ENCODE data around the gene AKNA. TPM values are rescaled to one million over a fixed set of nuclear protein-coding genes. Genes with fewer than 3 reads are reported as not detected.

AKNA gene
- total and polyA plus RNA-seq, 2 donors from 2014 or later: 6.1 to 52.1 TPM

DNA sequence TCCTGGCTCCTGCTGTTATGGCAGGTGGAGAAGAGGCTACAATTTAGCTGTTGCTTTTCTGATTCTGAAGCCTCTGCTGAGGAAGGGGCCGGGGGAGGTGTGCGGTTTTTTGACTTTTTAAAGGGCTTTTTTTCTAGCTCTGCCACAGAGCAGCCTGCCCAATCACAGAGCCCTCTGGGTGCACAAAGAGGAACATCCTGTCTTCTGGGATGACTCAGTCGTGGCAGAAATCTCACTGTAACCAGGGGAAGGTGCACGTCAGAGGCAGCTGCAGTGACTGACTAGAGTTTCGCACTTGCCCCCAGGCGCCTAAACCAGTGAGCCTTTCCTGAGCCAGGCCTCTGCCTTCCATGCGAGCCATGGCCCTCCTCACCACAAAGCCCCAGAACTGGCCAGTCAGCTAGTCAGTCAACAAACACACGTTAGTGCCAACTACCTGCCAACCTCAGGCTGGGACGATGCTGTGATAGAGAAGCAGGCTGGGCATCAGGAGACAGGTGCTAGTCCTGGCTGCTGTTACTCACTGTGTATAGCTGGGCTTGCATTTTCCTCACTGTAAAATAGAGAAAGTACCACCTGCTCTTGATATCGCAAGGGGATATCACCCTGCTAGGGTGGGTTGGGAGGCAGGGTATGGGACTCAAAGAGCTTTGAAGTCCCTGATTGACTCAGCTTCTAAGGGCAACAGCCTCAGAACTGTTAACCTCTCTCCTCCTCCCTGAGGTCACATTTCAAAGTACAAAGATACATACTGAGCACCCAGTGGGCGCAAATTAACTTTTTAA is 2.2 kb downstream of the AKNA start:
- TF ChIP-seq, protein P1, sequence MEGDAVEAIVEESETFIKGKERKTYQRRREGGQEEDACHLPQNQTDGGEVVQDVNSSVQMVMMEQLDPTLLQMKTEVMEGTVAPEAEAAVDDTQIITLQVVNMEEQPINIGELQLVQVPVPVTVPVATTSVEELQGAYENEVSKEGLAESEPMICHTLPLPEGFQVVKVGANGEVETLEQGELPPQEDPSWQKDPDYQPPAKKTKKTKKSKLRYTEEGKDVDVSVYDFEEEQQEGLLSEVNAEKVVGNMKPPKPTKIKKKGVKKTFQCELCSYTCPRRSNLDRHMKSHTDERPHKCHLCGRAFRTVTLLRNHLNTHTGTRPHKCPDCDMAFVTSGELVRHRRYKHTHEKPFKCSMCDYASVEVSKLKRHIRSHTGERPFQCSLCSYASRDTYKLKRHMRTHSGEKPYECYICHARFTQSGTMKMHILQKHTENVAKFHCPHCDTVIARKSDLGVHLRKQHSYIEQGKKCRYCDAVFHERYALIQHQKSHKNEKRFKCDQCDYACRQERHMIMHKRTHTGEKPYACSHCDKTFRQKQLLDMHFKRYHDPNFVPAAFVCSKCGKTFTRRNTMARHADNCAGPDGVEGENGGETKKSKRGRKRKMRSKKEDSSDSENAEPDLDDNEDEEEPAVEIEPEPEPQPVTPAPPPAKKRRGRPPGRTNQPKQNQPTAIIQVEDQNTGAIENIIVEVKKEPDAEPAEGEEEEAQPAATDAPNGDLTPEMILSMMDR (IDR thresholded peaks at IDR 0.05; ENCODE audit: borderline replicate concordance, extremely low read depth, insufficient read depth): no peak
- Histone ChIP-seq H3K27me3 (ENCODE audit: control insufficient read depth, insufficient read depth, low read length) (no peaks in the 10 kb centered on the region), H3K27ac (ENCODE audit: low read depth in 2 of 2, low read length in 2 of 2) (peak overlapping the region; percentile 62 to 82), H3K4me1 (ENCODE audit: control insufficient read depth in 2 of 3, insufficient read depth in 2 of 3, low read depth in 1 of 3, low read length in 3 of 3) (peaks cover 3 to 35% (median 7%) of the 10 kb centered on the region in 3 donors), H3K9ac (ENCODE audit: low read length in 3 of 3) (peak overlapping the region in 1 of 3 donors; percentile 89), H3K9me3 (ENCODE audit: control insufficient read depth in 2 of 3, insufficient read depth in 1 of 3, low read length in 3 of 3) (no peaks in the 10 kb centered on the region), H3K4me3 (ENCODE audit: low read length in 3 of 3) (peak overlapping the region in 1 of 3 donors; percentile 89), H3K36me3 (ENCODE audit: control insufficient read depth in 2 of 3, insufficient read depth in 3 of 3, low read length in 3 of 3) (no peaks in the 10 kb centered on the region)
- DNase-seq: peak in 2 of 5 donors; percentile 48 to 88
- intact Hi-C loops (cut with DNase I): no loop called here
- FAIRE-seq: no peak

- no peaks in the 10 kb centered on the region for H3K9me3 ChIP-seq (ENCODE audit: control insufficient read depth in 2 of 3, insufficient read depth in 1 of 3, low read length in 3 of 3)
- intact Hi-C loops (cut with DNase I): no loop called here
- peaks cover 3 to 35% (median 7%) of the 10 kb centered on the region in 3 donors for H3K4me1 ChIP-seq (ENCODE audit: control insufficient read depth in 2 of 3, insufficient read depth in 2 of 3, low read depth in 1 of 3, low read length in 3 of 3)
- no peak for FAIRE-seq
- H3K27me3 ChIP-seq (ENCODE audit: control insufficient read depth, insufficient read depth, low read length): no peaks in the 10 kb centered on the region
- H3K27ac ChIP-seq (ENCODE audit: low read depth in 2 of 2, low read length in 2 of 2): peak overlapping the region in 1 of 2 donors; percentile 14
- H3K36me3 ChIP-seq (ENCODE audit: control insufficient read depth in 2 of 3, insufficient read depth in 3 of 3, low read length in 3 of 3): no peaks in the 10 kb centered on the region
- H3K9ac ChIP-seq (ENCODE audit: low read length in 3 of 3): no peak overlapping the region
- DNase-seq: no peak
- no peak overlapping the region for H3K4me3 ChIP-seq (ENCODE audit: low read length in 3 of 3)
- TF ChIP-seq, protein P1 (IDR thresholded peaks at IDR 0.05; ENCODE audit: borderline replicate concordance, extremely low read depth, insufficient read depth): no peak
Measured at GRCh38 chr9:114384836-114385396, 2.9 kb downstream of the AKNA start.

DNA sequence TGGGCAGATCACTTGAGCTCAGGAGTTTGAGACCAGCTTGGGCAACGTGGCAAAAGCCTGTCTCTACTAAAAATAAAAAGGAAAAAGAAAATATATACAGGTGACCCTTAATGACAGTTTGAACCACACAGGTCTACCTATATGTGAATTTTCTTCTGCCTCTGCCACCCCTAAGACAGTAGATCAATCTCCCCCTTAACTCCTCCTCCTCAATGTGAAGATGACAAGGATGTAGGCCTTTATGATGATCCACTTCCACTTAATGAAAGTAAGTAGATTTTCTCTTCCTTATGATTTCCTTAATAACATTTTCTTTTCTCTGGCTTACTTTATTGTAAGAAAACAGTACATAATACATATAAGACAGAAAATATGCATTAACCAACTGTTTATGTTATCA is 3.4 kb downstream of the AKNA start:
- peak overlapping the region in 1 of 2 donors; percentile 26 for H3K27ac ChIP-seq (ENCODE audit: low read depth in 2 of 2, low read length in 2 of 2)
- no peak overlapping the region for H3K4me3 ChIP-seq (ENCODE audit: low read length in 3 of 3)
- no peak for DNase-seq
- no peak for FAIRE-seq
- TF ChIP-seq, protein P1 (IDR thresholded peaks at IDR 0.05; ENCODE audit: borderline replicate concordance, extremely low read depth, insufficient read depth): no peak
- peaks cover 3 to 35% (median 7%) of the 10 kb centered on the region in 3 donors for H3K4me1 ChIP-seq (ENCODE audit: control insufficient read depth in 2 of 3, insufficient read depth in 2 of 3, low read depth in 1 of 3, low read length in 3 of 3)
- H3K36me3 ChIP-seq (ENCODE audit: control insufficient read depth in 2 of 3, insufficient read depth in 3 of 3, low read length in 3 of 3): peaks cover 0 to 3% (median 2%) of the 10 kb centered on the region in 3 donors
- H3K27me3 ChIP-seq (ENCODE audit: control insufficient read depth, insufficient read depth, low read length): no peaks in the 10 kb centered on the region
- no peak overlapping the region for H3K9ac ChIP-seq (ENCODE audit: low read length in 3 of 3)
- intact Hi-C loops (cut with DNase I): no loop called here
- no peaks in the 10 kb centered on the region for H3K9me3 ChIP-seq (ENCODE audit: control insufficient read depth in 2 of 3, insufficient read depth in 1 of 3, low read length in 3 of 3)

All from kidney (tissue), 14 donors.